CD14-positive monocyte (primary cell): ENCODE data around the gene BORCS8. TPM values are rescaled to one million over a fixed set of nuclear protein-coding genes. Genes with fewer than 3 reads are reported as not detected.
A peak's percentile ranks its signal among the peaks of the same experiment; 100 is the strongest.
"Not testable (repeated sequence)": the region's sequence is repeated elsewhere in the genome, so short reads cannot be mapped to it uniquely, and the experiment has no call there.

Source experiments
- DNase-seq, 3 donors: peaks; one replicate each; pipeline ENCODE4 v3.0.0-alpha.2; 2011 to 2022
- H2AFZ ChIP-seq: 2 replicates; pipeline ENCODE4 v1.6.0; 2012; ENCODE audit warnings: mild to moderate bottlenecking, low read depth, low read length, inconsistent platforms; ENCODE audit not compliant: insufficient read depth, poor library complexity, severe bottlenecking
- H3K27ac ChIP-seq, 2 donors: 1 replicate in 1 of 2; 2 replicates in 1 of 2; pipeline ENCODE4 v1.5.1; 2012 to 2013; ENCODE audit warnings: low read length in 2 of 2, control low read depth in 1 of 2, inconsistent platforms in 1 of 2, low read depth in 1 of 2, mild to moderate bottlenecking in 1 of 2
- H3K27me3 ChIP-seq, 2 donors: one replicate each; pipeline versions ENCODE4 v1.6.0 to v1.6.1; 2011 to 2013; ENCODE audit warnings: low read length in 2 of 2; ENCODE audit not compliant: control insufficient read depth in 2 of 2, insufficient read depth in 2 of 2
- H3K36me3 ChIP-seq, 2 donors: replicated peaks in 1 of 2; 1 replicate in 1 of 2; 2 replicates in 1 of 2; pipeline versions ENCODE4 v1.5.1 to v1.6.1; 2012 to 2013; ENCODE audit warnings: low read length in 2 of 2, control low read depth in 1 of 2, inconsistent platforms in 1 of 2, mild to moderate bottlenecking in 1 of 2; ENCODE audit not compliant: insufficient read depth in 2 of 2, control insufficient read depth in 1 of 2
- H3K4me1 ChIP-seq, 2 donors: 1 replicate in 1 of 2; 2 replicates in 1 of 2; pipeline versions ENCODE4 v1.5.1 to v1.6.1; 2012 to 2013; ENCODE audit warnings: low read length in 2 of 2, control low read depth in 1 of 2, inconsistent platforms in 1 of 2, mild to moderate bottlenecking in 1 of 2, moderate library complexity in 1 of 2; ENCODE audit not compliant: insufficient read depth in 2 of 2, control insufficient read depth in 1 of 2
- H3K4me2 ChIP-seq: replicated peaks from 2 replicates; pipeline ENCODE3; 2012; ENCODE audit warnings: low read length, moderate library complexity, mild to moderate bottlenecking; ENCODE audit not compliant: poor library complexity, severe bottlenecking; ENCODE audit errors: extremely low read depth
- H3K4me3 ChIP-seq, 3 experiments: fragments of 200-600 bp in 1 of 3; sonication (generic) in 1 of 3; replicated peaks in 1 of 3; 1 replicate in 2 of 3; 2 replicates in 1 of 3; pipeline ENCODE4 v1.5.1; 2011 to 2013; ENCODE audit warnings: low read length in 3 of 3, mild to moderate bottlenecking in 3 of 3, control low read depth in 2 of 3, low read depth in 2 of 3, inconsistent platforms in 1 of 3, moderate library complexity in 1 of 3
- H3K79me2 ChIP-seq: 2 replicates; pipeline ENCODE4 v1.6.0; 2012; ENCODE audit warnings: mild to moderate bottlenecking, control low read depth, inconsistent platforms, low read length, moderate library complexity; ENCODE audit not compliant: insufficient read depth
- H3K9ac ChIP-seq: 2 replicates; pipeline ENCODE4 v1.6.0; 2017; ENCODE audit warnings: low read length, mild to moderate bottlenecking; ENCODE audit not compliant: insufficient read depth, poor library complexity, severe bottlenecking
- H3K9me3 ChIP-seq, 2 donors: replicated peaks in 1 of 2; 1 replicate in 1 of 2; 2 replicates in 1 of 2; pipeline versions ENCODE4 v1.5.1 to v1.6.1; 2012 to 2013; ENCODE audit warnings: low read length in 2 of 2, control low read depth in 1 of 2; ENCODE audit not compliant: control insufficient read depth in 1 of 2, insufficient read depth in 1 of 2
- H4K20me1 ChIP-seq: 2 replicates; pipeline ENCODE4 v1.6.0; 2012; ENCODE audit warnings: mild to moderate bottlenecking, low read length, control low read depth, moderate library complexity; ENCODE audit not compliant: insufficient read depth
- H3K27ac Mint-ChIP-seq, 7 donors: one replicate each; pipeline ENCODE4 v1.8.0; 2020; ENCODE audit warnings: mild to moderate bottlenecking in 7 of 7, mixed read lengths in 7 of 7, moderate library complexity in 6 of 7, inconsistent platforms in 2 of 7
- H3K27me3 Mint-ChIP-seq, 3 donors: one replicate each; pipeline ENCODE4 v1.8.0; 2021 to 2022; ENCODE audit warnings: low read depth in 3 of 3, mild to moderate bottlenecking in 3 of 3, mixed read lengths in 3 of 3, moderate library complexity in 3 of 3, inconsistent platforms in 1 of 3
- H3K36me3 Mint-ChIP-seq, 2 donors: one replicate each; pipeline ENCODE4 v1.8.0; 2020; ENCODE audit warnings: mixed read lengths in 2 of 2, inconsistent platforms in 1 of 2, mild to moderate bottlenecking in 1 of 2
- H3K4me1 Mint-ChIP-seq: one replicate; pipeline ENCODE4 v1.8.0; 2020; ENCODE audit warnings: mild to moderate bottlenecking, mixed read lengths
- H3K4me3 Mint-ChIP-seq, 2 donors: one replicate each; pipeline ENCODE4 v1.8.0; 2020; ENCODE audit warnings: mild to moderate bottlenecking in 2 of 2, mixed read lengths in 2 of 2, moderate library complexity in 1 of 2
- H3K9me3 Mint-ChIP-seq, 7 donors: one replicate each; pipeline ENCODE4 v1.8.0; 2020 to 2022; ENCODE audit warnings: mixed read lengths in 7 of 7, mild to moderate bottlenecking in 6 of 7, moderate library complexity in 6 of 7, inconsistent platforms in 2 of 7
- CTCF ChIP-seq: fragments of 200-600 bp; IDR thresholded peaks from one replicate; pipeline ENCODE4 v1.8.0; 2022; ENCODE audit warnings: antibody characterized with exemption, mild to moderate bottlenecking
- WGBS: methylation state at CpG from one replicate; pipeline ENCODE4 v1.1.5; 2013; ENCODE audit warnings: missing lambda C conversion rate; ENCODE audit not compliant: insufficient coverage; 5-methylcytosine and 5-hydroxymethylcytosine counted together
- intact Hi-C, 2 donors: fragments of 100-400 bp; cut with micrococcal nuclease; formaldehyde crosslinking; loops; one replicate each; pipeline versions ENCODE4 v1.15.0 to v1.15.1; 2023
- polyA plus RNA-seq, 3 donors: library from polyadenylated mRNA; depleted of rRNA in 1 of 3; unstranded in 2 of 3; stranded (reverse) in 1 of 3; fragments of 300-500 nt in 2 of 3; fragments of >200 nt in 1 of 3; fragmentation: Illumina TruSeq in 2 of 3; gene quantifications; 1 replicate in 2 of 3; 2 replicates in 1 of 3; pipeline ENCODE4 v1.2.3, GENCODE V29; 2012 to 2021

The BORCS8 gene
- polyA plus RNA-seq, 3 donors, result 31.6 to 44.1 (median 36.5) TPM

GRCh38 chr19:19179548-19180441 is 12.2 kb downstream of the BORCS8 start:
- Histone ChIP-seq H4K20me1 (peaks cover 16% of the 10 kb centered on the region), H3K4me3 (no peak overlapping the region), H3K9me3 (no peaks in the 10 kb centered on the region), H3K27ac (no peak overlapping the region), H3K27me3 (no peaks in the 10 kb centered on the region), H3K4me2 (no peak overlapping the region), H3K79me2 (peaks cover 1% of the 10 kb centered on the region), H2AFZ (no peak overlapping the region), H3K4me1 (no peaks in the 10 kb centered on the region), H3K9ac (no peak overlapping the region), H3K36me3 (peaks cover 50 to 76% of the 10 kb centered on the region in 2 donors)
- peaks cover 0 to 3% (median 0%) of the 10 kb centered on the region in 7 donors for H3K9me3 Mint-ChIP-seq
- no peak overlapping the region for H3K4me3 Mint-ChIP-seq
- peaks cover 50 to 80% of the 10 kb centered on the region in 2 donors for H3K36me3 Mint-ChIP-seq
- H3K27ac Mint-ChIP-seq, result peak overlapping the region in 1 of 7 donors; percentile 2
- no peaks in the 10 kb centered on the region for H3K27me3 Mint-ChIP-seq
- intact Hi-C loops, result no loop called here
- no peak for TF ChIP-seq CTCF
- 91% methylated on average over 15 of the region's 17 CpGs for WGBS
- DNase-seq, result no peak
- no peaks in the 10 kb centered on the region for H3K4me1 Mint-ChIP-seq

- Histone ChIP-seq H2AFZ (no peak overlapping the region), H3K4me3 (no peak overlapping the region), H3K9ac (no peak overlapping the region), H3K4me2 (no peak overlapping the region), H3K27ac (no peak overlapping the region), H3K79me2 (no peaks in the 10 kb centered on the region), H3K36me3 (peaks cover 37 to 62% of the 10 kb centered on the region in 2 donors), H3K9me3 (no peaks in the 10 kb centered on the region), H3K4me1 (peaks cover 4 to 5% of the 10 kb centered on the region in 2 donors), H4K20me1 (peaks cover 19% of the 10 kb centered on the region), H3K27me3 (no peaks in the 10 kb centered on the region)
- no peak for TF ChIP-seq CTCF
- H3K4me1 Mint-ChIP-seq, result peaks cover 6% of the 10 kb centered on the region
- H3K36me3 Mint-ChIP-seq, result peaks cover 36 to 67% of the 10 kb centered on the region in 2 donors
- DNase-seq, result no peak
- H3K27ac Mint-ChIP-seq, result no peak overlapping the region
- intact Hi-C loops, result no loop called here
- peaks cover 0 to 3% (median 0%) of the 10 kb centered on the region in 7 donors for H3K9me3 Mint-ChIP-seq
- H3K4me3 Mint-ChIP-seq, result no peak overlapping the region
- H3K27me3 Mint-ChIP-seq, result no peaks in the 10 kb centered on the region
- WGBS, result 93% methylated on average over 3 of the region's 8 CpGs
These were observed 15.0 kb downstream of the BORCS8 start for GRCh38 chr19:19176950-19177349.

- Histone ChIP-seq H3K4me1 (peaks cover 10 to 16% of the 10 kb centered on the region in 2 donors), H3K36me3 (peaks cover 7 to 25% of the 10 kb centered on the region in 2 donors), H4K20me1 (peaks cover 34% of the 10 kb centered on the region)
- H2AFZ ChIP-seq, H3K4me3 Mint-ChIP-seq, H3K9me3 ChIP-seq, DNase-seq, H3K9ac ChIP-seq, H3K4me2 ChIP-seq, H3K4me3 ChIP-seq, H3K9me3 Mint-ChIP-seq, H3K27ac ChIP-seq, H3K79me2 ChIP-seq, intact Hi-C loops, H3K27me3 ChIP-seq: not testable (repeated sequence)
- H3K27ac Mint-ChIP-seq, result peak overlapping the region in 1 of 7 donors; percentile 30
- peaks cover 19 to 34% of the 10 kb centered on the region in 2 donors for H3K36me3 Mint-ChIP-seq
- WGBS, result 100% methylated on average over 2 of the region's 5 CpGs
- H3K27me3 Mint-ChIP-seq, result peaks cover 8 to 20% (median 12%) of the 10 kb centered on the region in 3 donors
- H3K4me1 Mint-ChIP-seq, result peaks cover 24% of the 10 kb centered on the region
These were observed 18.7 kb downstream of the BORCS8 start for GRCh38 chr19:19173243-19173642.
